ENCODE data around the gene AGTPBP1.
"Not testable (repeated sequence)": the region's sequence is repeated elsewhere in the genome, so short reads cannot be mapped to it uniquely, and the experiment has no call there.

Gene AGTPBP1

DNA sequence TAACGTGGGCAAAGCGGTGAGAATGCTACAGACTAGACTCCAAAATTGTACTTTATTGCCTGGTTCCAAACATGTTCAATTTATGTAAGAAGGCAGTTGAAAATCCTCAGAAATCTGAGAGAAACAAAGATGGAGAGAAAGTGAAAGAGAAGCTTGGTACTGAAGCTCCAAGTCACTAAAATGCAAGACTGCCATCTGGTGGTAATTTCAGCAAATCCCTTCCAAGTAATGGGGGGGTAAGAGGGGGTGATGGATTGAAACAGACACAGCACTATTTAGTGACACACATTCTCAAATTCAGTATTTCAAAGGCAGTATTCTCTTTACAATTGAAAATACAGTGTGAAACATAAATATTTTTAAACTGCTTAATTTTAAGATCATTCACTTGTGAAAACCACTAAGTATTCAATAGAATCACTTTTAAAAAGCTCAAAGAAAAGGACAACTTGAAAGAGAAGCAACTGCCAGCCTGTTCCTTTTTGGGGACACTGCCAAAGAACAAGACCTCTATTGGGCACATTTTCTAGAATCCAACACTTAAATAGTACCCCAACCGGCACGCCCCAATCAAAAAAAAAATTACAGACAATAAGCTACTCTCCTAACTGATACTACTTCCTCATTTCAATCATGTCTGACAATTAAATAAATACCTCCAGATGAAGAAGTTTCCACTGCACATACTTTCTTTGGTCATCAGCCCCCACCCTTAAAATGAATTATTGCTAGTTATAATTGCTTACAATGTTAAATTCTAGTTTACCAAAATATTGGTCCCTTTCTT lies 131.5 kb downstream of the AGTPBP1 start:
- peak; percentile 33 for DNase-seq

DNA sequence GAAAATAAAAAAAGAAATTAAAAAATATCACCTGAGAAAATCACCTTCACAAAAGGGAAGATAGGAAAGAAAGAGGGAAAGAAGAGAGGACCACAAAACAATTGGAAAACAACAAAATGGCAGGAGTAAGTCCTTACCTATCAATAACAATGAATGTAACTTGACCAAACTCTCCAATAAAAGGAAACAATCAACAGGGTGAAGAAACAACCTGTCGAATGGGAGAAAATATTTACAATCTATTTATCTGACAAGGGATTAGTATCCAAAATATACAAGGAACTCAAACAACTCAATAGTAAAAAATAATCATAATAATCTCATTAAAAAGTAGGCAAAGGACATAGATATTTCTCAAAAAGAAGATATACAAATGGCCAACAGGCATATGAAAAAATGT lies 135.8 kb downstream of the AGTPBP1 start:
- no peak for DNase-seq

- no peak for DNase-seq
Measured at GRCh38 chr9:85603936-85604335, 137.8 kb downstream of the AGTPBP1 start.

GRCh38 chr9:85602742-85603141 lies 139.0 kb downstream of the AGTPBP1 start:
- DNase-seq: no peak

- no peak for DNase-seq
Measured at GRCh38 chr9:85600675-85601263, 141.0 kb downstream of the AGTPBP1 start.

GRCh38 chr9:85599540-85600105 lies 142.1 kb downstream of the AGTPBP1 start:
- DNase-seq: no peak

- no peak for DNase-seq
Measured at GRCh38 chr9:85594316-85594715, 147.4 kb downstream of the AGTPBP1 start.

DNA sequence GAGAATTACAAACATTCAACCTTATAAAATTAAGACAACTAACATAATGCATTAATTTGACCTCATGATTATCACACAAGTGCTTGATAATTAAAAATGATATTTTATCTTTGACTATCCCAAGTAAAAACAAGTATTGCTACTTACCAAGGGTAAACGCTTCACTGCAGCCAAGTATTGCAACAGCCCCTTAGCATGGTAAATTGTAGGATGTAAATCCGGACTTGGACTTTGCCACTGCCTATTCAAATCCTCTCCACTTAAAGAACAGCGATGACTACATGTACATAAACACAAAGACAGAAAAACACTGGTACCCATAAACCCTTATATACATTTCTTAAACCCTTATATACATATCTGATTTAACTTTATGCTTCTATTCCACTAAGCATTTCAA lies 155.1 kb downstream of the AGTPBP1 start:
- no peak for DNase-seq

- no peak for DNase-seq
Measured at GRCh38 chr9:85577353-85577952, 164.3 kb downstream of the AGTPBP1 start.

DNA sequence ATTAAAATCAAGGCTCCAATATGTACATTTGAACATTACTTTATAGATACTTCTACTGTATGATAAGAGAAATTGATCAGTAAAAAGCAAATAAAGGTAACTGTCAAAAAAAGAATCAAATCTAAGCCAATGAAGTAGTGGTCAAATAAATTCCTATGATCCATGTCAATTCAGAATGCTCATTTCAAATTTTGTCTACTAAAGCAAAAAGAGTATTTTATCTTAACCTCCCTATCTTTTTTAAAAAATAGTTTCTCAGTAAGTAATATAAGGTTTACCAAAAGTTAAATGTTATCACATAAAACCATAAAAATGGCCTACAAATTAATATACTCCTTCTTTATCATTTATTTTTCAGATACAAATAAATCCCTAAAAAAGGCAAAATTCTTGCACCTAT lies 165.9 kb downstream of the AGTPBP1 start:
- DNase-seq: no peak

DNA sequence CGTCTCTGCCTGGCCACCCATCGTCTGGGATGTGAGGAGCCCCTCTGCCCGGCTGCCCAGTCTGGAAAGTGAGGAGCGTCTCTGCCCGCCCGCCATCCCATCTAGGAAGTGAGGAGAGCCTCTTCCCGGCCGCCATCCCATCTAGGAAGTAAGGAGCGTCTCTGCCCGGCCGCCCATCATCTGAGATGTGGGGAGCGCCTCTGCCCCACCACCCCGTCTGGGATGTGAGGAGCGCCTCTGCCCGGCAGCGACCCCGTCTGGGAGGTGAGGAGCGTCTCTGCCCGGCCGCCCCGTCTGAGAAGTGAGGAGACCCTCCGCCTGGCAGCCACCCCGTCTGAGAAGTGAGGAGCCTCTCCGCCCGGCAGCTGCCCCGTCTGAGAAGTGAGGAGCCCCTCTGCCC lies 168.2 kb downstream of the AGTPBP1 start:
- not testable (repeated sequence) for DNase-seq

GRCh38 chr9:85572917-85573316 lies 168.8 kb downstream of the AGTPBP1 start:
- DNase-seq: not testable (repeated sequence)

GRCh38 chr9:85569988-85570387 lies 171.8 kb downstream of the AGTPBP1 start:
- DNase-seq: no peak

GRCh38 chr9:85559526-85559925 lies 182.2 kb downstream of the AGTPBP1 start:
- DNase-seq: no peak

DNA sequence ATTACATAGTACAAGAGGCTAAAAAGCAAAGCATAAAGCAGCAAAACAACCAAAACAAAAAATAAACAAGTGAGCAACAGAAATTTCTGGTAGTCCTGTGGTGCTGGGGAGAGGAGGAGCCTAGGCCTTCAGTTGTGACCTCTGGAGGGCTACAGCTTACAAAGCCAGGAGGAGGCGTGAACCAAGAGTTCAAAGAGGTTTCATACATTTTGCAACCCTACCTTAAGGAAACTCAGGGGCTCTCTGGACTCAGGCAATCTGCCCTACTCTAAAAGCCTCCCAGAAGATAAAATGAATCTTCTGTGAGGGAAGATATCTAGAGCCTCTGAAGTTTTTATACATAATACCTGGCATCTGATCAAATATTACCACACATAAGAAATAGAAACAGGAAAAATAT lies 187.4 kb downstream of the AGTPBP1 start:
- DNase-seq: no peak

DNA sequence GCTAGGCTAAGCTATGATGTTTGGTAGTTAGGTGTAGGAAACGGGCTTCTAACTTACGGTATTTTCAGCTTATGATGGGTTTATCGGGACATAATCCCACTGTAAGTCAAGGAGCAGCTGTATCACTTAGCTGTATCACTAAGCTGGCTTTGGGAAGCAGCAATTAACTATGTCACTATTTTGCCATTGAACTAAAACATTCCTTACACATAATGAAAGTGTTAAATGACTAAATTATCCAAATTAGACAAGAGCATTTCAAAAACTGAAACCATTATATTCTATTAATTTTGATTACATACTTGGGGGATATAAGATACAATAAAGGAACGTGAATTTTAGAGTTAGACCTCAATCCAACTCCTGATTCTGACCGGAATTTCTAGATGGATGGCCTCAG lies 188.3 kb downstream of the AGTPBP1 start:
- DNase-seq: no peak

- no peak for DNase-seq
Measured at GRCh38 chr9:85547599-85547998, 194.2 kb downstream of the AGTPBP1 start.

DNA sequence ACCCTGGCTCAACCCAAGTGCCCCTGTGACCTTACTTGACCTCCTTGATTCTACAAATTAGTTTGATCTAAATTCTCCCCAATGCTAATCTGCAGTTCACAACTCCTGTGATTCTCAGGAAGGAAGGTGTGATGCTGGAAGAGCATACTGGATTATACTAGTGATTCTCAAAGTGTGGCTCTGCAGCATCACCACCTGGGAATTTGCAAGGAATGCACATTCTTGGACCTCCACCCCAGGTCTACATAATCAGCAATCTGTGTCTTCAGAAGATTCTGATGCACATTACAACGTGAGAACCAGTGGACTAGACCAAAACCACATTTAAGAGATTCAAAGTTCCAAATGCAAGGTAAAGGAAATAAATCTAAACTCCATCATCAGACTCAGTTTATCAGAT lies 198.6 kb downstream of the AGTPBP1 start:
- DNase-seq: no peak

- no peak for DNase-seq
Measured at GRCh38 chr9:85541876-85542275, 199.9 kb downstream of the AGTPBP1 start.

DNA sequence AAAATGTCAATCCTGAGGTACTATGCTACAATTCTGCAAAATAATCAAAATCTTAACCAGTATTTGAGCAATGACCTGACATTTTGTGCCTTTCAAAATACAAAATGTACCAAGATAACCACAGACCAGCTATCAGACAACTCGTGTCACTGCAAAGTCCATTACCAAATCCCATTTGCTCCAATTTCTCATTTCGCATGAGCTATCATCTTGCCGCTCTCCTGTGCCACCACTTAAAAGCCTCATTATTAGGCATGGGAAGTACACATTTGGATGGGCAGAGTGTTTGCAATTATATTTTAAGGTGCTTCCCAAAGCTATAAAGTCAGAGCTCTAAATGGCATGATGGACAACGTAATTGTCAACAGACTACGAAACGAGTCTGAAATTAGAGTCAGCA lies 205.2 kb downstream of the AGTPBP1 start:
- no peak for DNase-seq

GRCh38 chr9:85536076-85536475 lies 205.7 kb downstream of the AGTPBP1 start:
- DNase-seq: no peak

- no peak for DNase-seq
Measured at GRCh38 chr9:85534340-85534739, 207.4 kb downstream of the AGTPBP1 start.

GRCh38 chr9:85533538-85533937 lies 208.2 kb downstream of the AGTPBP1 start:
- no peak for DNase-seq

DNA sequence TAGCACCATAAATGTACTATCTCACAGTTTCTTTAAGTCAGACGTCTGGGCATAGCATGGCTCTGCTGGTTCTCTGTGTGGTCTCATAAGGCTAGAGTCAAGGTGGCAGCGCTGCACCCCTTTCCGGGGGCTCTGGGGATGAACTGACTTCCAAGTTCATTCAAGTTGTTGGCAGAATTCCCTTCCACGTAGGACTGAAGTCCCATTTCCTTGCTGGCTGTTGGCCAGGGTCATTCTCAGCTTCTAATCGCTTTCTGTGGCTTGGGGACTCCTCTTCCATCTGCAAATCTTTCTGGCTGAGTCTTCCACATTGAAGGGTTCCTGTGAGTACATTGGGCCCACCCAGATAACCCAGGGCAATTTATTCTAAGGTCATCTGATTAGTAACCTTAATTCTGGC lies 211.0 kb downstream of the AGTPBP1 start:
- DNase-seq: no peak
